Ishikawa (cell line): ENCODE data around the gene AK4.

Experiments
- CEBPB ChIP-seq: IDR thresholded peaks from 2 replicates; pipeline ENCODE4 v1.6.1; 2012
- CREB1 ChIP-seq: IDR thresholded peaks from 2 replicates; pipeline ENCODE4 v1.6.1; 2012; ENCODE audit warnings: low read depth
- EGR1 ChIP-seq: IDR thresholded peaks from 2 replicates; pipeline ENCODE4 v1.6.1; 2012
- EP300 ChIP-seq: IDR thresholded peaks from 2 replicates; pipeline ENCODE4 v1.6.1; 2012; ENCODE audit warnings: borderline replicate concordance
- FOXM1 ChIP-seq: IDR thresholded peaks from 2 replicates; pipeline ENCODE4 v1.6.1; 2012; ENCODE audit warnings: low read depth, borderline replicate concordance
- NFIC ChIP-seq: IDR thresholded peaks from 2 replicates; pipeline ENCODE4 v1.6.1; 2012
- RAD21 ChIP-seq: IDR thresholded peaks from 2 replicates; pipeline ENCODE4 v1.6.1; 2012; ENCODE audit warnings: low read depth
- REST ChIP-seq: IDR thresholded peaks from 2 replicates; pipeline ENCODE4 v1.6.1; 2012; ENCODE audit warnings: low read depth, mild to moderate bottlenecking
- TAF1 ChIP-seq: IDR thresholded peaks from 2 replicates; pipeline ENCODE4 v1.6.1; 2012; ENCODE audit warnings: low read depth, mild to moderate bottlenecking
- TCF12 ChIP-seq: IDR thresholded peaks from 2 replicates; pipeline ENCODE4 v1.6.1; 2012; ENCODE audit warnings: low read depth
- TEAD4 ChIP-seq: IDR thresholded peaks from 2 replicates; pipeline ENCODE4 v1.6.1; 2012
- YY1 ChIP-seq: IDR thresholded peaks from 2 replicates; pipeline ENCODE4 v1.6.1; 2012; ENCODE audit warnings: low read depth
- ZBTB7A ChIP-seq: IDR thresholded peaks from 2 replicates; pipeline ENCODE4 v1.6.1; 2012; ENCODE audit warnings: low read depth
- TF ChIP-seq, protein P1 (sequence below): IDR thresholded peaks from 2 replicates; pipeline ENCODE4 v1.6.1; 2012
- TF ChIP-seq, protein P2 (sequence below): IDR thresholded peaks from 2 replicates; pipeline ENCODE4 v1.6.1; 2012

AK4 gene

DNA sequence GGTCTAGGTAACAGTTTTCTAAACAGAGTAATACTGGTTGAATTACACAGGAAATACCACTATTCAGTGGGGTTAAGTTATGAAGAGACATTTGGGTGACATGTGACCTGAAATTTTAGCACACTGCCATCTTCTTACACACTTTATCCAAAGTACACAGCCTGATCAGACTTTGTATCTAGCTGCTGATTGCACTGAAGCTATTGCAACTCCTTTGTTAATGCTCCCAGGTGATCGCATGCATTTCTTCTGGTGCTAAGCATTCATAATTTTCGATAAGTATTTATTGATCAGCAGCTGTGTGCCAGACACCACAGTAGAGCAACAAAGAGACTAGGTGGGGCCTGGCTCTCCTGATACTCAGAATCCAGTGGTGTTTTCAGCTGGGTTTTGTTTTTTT is 52.4 kb downstream of the AK4 start:
- TF ChIP-seq EP300 (no peak), RAD21 (no peak), TAF1 (no peak), CREB1 (no peak), EGR1 (no peak), NFIC (no peak), TEAD4 (no peak), ZBTB7A (no peak), TCF12 (no peak), REST (no peak), YY1 (no peak), FOXM1 (no peak), CEBPB (no peak)
- TF ChIP-seq, protein P1, sequence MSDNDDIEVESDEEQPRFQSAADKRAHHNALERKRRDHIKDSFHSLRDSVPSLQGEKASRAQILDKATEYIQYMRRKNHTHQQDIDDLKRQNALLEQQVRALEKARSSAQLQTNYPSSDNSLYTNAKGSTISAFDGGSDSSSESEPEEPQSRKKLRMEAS, result no peak
- TF ChIP-seq, protein P2, sequence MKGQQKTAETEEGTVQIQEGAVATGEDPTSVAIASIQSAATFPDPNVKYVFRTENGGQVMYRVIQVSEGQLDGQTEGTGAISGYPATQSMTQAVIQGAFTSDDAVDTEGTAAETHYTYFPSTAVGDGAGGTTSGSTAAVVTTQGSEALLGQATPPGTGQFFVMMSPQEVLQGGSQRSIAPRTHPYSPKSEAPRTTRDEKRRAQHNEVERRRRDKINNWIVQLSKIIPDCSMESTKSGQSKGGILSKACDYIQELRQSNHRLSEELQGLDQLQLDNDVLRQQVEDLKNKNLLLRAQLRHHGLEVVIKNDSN, result no peak

- TF ChIP-seq YY1 (no peak), NFIC (no peak), FOXM1 (no peak), TEAD4 (no peak), RAD21 (no peak), REST (no peak), CEBPB (no peak), TAF1 (no peak), EP300 (no peak), CREB1 (no peak), TCF12 (no peak), EGR1 (no peak), ZBTB7A (no peak)
- TF ChIP-seq, protein P2, result no peak
- TF ChIP-seq, protein P1, result no peak
Observed at GRCh38 chr1:65206836-65207235, 58.8 kb downstream of the AK4 start.

GRCh38 chr1:65207317-65207716 is 59.3 kb downstream of the AK4 start:
- TF ChIP-seq RAD21 (no peak), REST (no peak), CREB1 (no peak), TCF12 (no peak), EP300 (no peak), TEAD4 (no peak), EGR1 (no peak), FOXM1 (no peak), YY1 (no peak), CEBPB (no peak), ZBTB7A (no peak), TAF1 (no peak), NFIC (no peak)
- TF ChIP-seq, protein P2, result no peak
- TF ChIP-seq, protein P1, result no peak

GRCh38 chr1:65208563-65208973 is 60.6 kb downstream of the AK4 start:
- TF ChIP-seq, protein P2, result no peak
- TF ChIP-seq EP300 (no peak), ZBTB7A (no peak), CREB1 (no peak), TAF1 (no peak)
- TF ChIP-seq, protein P1, result no peak
